GM20000 (cell line): Measurements from ENCODE around the gene ASTL.
"Not testable (repeated sequence)": the region's sequence is repeated elsewhere in the genome, so short reads cannot be mapped to it uniquely, and the experiment has no call there.

ENCODE experiments used
- DNase-seq: peaks from one replicate; pipeline ENCODE4 v3.0.0; 2012; ENCODE audit warnings: low spot score
- TF ChIP-seq, protein P1 (sequence below): IDR thresholded peaks from 2 replicates; pipeline ENCODE4 v1.5.1; 2012; ENCODE audit warnings: mild to moderate bottlenecking, control low read depth; ENCODE audit errors: extremely low read depth, missing control alignments

Gene ASTL

GRCh38 chr2:96167407-96168013 is 29.2 kb upstream of the ASTL start:
- DNase-seq = no peak
- TF ChIP-seq, protein P1, sequence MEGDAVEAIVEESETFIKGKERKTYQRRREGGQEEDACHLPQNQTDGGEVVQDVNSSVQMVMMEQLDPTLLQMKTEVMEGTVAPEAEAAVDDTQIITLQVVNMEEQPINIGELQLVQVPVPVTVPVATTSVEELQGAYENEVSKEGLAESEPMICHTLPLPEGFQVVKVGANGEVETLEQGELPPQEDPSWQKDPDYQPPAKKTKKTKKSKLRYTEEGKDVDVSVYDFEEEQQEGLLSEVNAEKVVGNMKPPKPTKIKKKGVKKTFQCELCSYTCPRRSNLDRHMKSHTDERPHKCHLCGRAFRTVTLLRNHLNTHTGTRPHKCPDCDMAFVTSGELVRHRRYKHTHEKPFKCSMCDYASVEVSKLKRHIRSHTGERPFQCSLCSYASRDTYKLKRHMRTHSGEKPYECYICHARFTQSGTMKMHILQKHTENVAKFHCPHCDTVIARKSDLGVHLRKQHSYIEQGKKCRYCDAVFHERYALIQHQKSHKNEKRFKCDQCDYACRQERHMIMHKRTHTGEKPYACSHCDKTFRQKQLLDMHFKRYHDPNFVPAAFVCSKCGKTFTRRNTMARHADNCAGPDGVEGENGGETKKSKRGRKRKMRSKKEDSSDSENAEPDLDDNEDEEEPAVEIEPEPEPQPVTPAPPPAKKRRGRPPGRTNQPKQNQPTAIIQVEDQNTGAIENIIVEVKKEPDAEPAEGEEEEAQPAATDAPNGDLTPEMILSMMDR = no peak

DNA sequence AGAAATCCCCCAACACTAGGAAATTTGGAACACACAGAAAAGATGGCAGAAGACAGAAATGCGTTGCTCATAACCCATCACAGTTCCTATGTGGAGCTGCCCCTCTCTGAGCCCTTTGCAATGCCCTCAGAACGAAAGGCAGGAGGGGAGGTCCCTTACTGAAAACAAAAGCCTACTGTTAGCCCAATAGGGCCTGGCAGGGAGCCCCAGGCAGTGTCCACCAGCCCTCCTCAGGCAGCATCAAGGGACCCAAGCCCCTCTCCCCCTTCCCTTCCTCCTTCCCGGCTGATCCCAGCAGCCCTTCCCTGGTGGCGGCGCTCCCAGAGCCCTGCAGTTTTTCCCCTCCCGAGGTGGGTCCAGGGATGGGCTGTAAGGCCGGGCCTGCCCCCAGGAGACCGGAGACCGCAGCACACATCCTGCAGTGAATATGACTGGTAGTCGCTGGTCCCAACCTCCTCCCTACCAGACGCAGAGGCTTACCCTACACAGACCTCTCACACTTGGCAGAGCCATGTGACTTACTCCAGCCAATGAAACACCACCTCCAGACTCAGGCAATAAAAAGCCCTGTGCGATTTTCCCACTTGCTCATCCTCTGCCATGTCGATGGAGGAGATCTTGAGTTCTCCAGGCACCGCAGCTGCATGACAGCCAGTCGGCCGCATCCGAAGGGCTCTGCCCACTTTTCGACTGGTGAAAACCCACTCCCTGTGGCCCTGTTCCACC is 26.3 kb upstream of the ASTL start:
- DNase-seq = peak; percentile 81
- TF ChIP-seq, protein P1 = no peak

DNA sequence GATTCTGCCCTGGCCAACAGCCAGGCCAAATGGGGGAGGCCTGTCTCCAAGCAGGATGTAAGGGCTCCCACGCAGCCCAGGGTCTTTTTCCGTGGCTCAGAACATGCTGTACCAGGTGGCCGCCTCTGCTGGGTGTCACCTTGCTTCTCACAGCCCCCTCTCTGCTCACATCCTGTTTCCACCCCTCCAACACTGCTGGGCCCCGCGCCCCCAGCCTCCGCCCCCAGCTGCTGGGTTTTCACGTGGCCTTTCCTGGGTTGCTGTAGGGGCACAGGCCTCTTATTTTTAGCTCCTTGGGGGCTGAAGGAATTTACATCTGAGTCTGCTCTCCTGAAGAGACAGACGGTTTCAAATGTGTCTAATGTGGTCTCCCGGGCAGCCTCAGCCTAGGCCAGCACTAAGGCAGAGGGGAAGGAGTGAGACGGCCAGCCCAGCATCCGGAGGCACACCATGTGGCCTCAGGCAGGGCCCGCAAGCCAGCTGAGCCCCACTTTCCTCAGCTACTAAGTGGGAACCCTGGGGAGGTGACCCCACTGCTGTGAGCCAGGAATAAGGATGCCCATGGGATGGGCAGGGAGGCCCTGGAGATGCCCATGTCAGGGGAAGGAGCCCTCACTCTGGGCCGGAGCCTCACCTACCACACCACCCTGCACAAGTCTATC is 25.6 kb upstream of the ASTL start:
- TF ChIP-seq, protein P1 = no peak
- DNase-seq = peak; percentile 70

- no peak for DNase-seq
- TF ChIP-seq, protein P1 = no peak
These were observed 25.1 kb upstream of the ASTL start for GRCh38 chr2:96163415-96163767.

DNA sequence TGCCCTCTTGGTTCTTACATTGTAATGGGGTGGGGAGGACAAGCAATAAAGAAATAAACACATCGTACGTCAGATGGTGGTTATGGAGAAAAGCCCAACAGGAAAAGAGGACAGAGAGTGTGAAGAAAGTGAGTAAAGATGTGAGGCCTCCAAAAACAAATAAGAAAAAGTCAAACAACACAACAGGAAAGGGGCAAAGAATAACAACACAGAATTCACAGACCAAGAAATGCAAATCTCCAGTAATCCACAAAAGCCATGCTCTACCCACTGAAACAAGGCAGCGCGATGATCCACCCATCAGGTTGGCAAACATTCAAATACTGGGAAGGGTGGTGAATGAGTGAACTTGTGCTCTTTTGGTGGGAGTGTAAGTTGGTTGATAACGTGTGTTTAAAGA is 23.6 kb upstream of the ASTL start:
- DNase-seq = no peak
- TF ChIP-seq, protein P1 = no peak

GRCh38 chr2:96160366-96160765 is 22.1 kb upstream of the ASTL start:
- not testable (repeated sequence) for DNase-seq

GRCh38 chr2:96159084-96159830 is 21.0 kb upstream of the ASTL start:
- TF ChIP-seq, protein P1 = no peak
- DNase-seq = peak; percentile 32
